Upper lobe of left lung (tissue), 6 donors: ENCODE measurements around the gene CACNB4. TPM values are rescaled to one million over a fixed set of nuclear protein-coding genes. Genes with fewer than 3 reads are reported as not detected.

ENCODE experiments used
- ATAC-seq, 2 donors: fragments of 200-7000 bp; cut with Tn5 transposase; one replicate each; pipeline ENCODE4 v1.9.1; 2022; ENCODE audit warnings: mild to moderate bottlenecking in 2 of 2, moderate library complexity in 2 of 2; ENCODE audit not compliant: low FRiP score in 2 of 2
- DNase-seq, 2 donors: peaks; one replicate each; pipeline ENCODE4 v3.0.0-alpha.2; 2019 to 2020
- H3K27ac ChIP-seq, 4 donors: fragments of 200-600 bp; sonication (generic); one replicate each; pipeline ENCODE4 v1.5.1; 2016 to 2019
- H3K27me3 ChIP-seq, 4 donors: fragments of 200-600 bp; sonication (generic); one replicate each; pipeline ENCODE4 v1.5.1; 2017 to 2019
- H3K36me3 ChIP-seq, 4 donors: fragments of 200-600 bp; sonication (generic); one replicate each; pipeline ENCODE4 v1.5.1; 2016 to 2019
- H3K4me1 ChIP-seq, 4 donors: fragments of 200-600 bp; sonication (generic); one replicate each; pipeline ENCODE4 v1.5.1; 2018 to 2019
- H3K4me3 ChIP-seq, 4 donors: fragments of 200-600 bp; sonication (generic); one replicate each; pipeline ENCODE4 v1.5.1; 2017 to 2019; ENCODE audit warnings: mild to moderate bottlenecking in 2 of 4, moderate library complexity in 1 of 4
- H3K9me3 ChIP-seq, 4 donors: fragments of 200-600 bp; sonication (generic); one replicate each; pipeline ENCODE4 v1.5.1; 2018 to 2019
- EP300 ChIP-seq, 4 donors: sonication (generic); formaldehyde crosslinking; IDR thresholded peaks; one replicate each; pipeline ENCODE4 v1.5.1; 2017; ENCODE audit warnings: antibody characterized with exemption in 4 of 4, control low read depth in 2 of 4
- POLR2A ChIP-seq, 4 donors: fragments of 450-650 bp; IDR thresholded peaks; one replicate each; pipeline ENCODE4 v1.5.1; 2016 to 2017; ENCODE audit warnings: antibody characterized with exemption in 4 of 4, mild to moderate bottlenecking in 2 of 4
- POLR2AphosphoS5 ChIP-seq, 2 donors: sonication (generic); formaldehyde crosslinking; IDR thresholded peaks; one replicate each; pipeline ENCODE4 v1.5.1; 2017; ENCODE audit warnings: antibody characterized with exemption in 2 of 2
- WGBS, 2 donors: methylation state at CpG; one replicate each; pipeline ENCODE4 v1.1.5; 2017 to 2018; 5-methylcytosine and 5-hydroxymethylcytosine counted together
- total RNA-seq, 6 donors: library from RNA; depleted of rRNA in 4 of 6; stranded (reverse); fragments of >200 nt in 4 of 6; gene quantifications; one replicate each; pipeline versions ENCODE4 v1.1.0 to v1.2.1, GENCODE V29; 2016 to 2021
- TF ChIP-seq, protein P1 (sequence below), 6 experiments: fragments of 450-650 bp in 4 of 6; fragments of 200-600 bp in 2 of 6; sonication (generic) in 2 of 6; IDR thresholded peaks; one replicate each; pipeline ENCODE4 v1.5.1; 2016 to 2019; ENCODE audit warnings: antibody characterized with exemption in 6 of 6
- donor health status: DM: no; HTN: no; CAD: no; lungs with moderate emphysema.
- donor health status: DM: no; HTN: yes; CAD: no; lungs with severe emphysema.

CACNB4 gene
- total RNA-seq, 6 donors from 2014 or later, result 7.7 to 21.0 (median 12.8) TPM

DNA sequence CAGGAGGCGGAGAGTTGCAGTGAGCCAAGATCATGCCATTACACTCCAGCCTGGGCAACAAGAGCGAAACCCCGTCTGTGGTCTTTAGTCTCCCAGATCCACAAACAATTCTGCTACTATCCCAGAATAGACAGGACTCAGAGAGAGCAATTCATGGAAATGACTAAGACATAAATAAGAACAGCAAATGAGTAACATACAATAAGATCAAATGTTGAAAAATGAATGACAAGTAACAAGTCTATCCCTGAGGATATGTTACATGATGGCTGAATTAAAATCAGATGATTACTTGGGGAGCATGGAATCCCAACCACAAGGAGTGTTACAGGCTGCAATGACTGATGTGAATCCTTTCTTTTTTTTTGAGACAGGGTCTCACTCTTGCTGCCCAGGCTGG is 280.9 kb downstream of the CACNB4 start:
- H3K27me3 ChIP-seq, result no peaks in the 10 kb centered on the region
- H3K36me3 ChIP-seq, result peaks cover 0 to 18% (median 3%) of the 10 kb centered on the region in 4 donors
- H3K4me1 ChIP-seq, result peaks cover 0 to 8% (median 0%) of the 10 kb centered on the region in 4 donors
- H3K9me3 ChIP-seq, result no peaks in the 10 kb centered on the region
- DNase-seq (no peak), ATAC-seq (no peak)
- 95 to 96% methylated on average over 2 to 3 of the region's 3 CpGs for WGBS, 2 donors
- no peak overlapping the region for H3K4me3 ChIP-seq
- H3K27ac ChIP-seq, result no peak overlapping the region
- TF ChIP-seq, protein P1, sequence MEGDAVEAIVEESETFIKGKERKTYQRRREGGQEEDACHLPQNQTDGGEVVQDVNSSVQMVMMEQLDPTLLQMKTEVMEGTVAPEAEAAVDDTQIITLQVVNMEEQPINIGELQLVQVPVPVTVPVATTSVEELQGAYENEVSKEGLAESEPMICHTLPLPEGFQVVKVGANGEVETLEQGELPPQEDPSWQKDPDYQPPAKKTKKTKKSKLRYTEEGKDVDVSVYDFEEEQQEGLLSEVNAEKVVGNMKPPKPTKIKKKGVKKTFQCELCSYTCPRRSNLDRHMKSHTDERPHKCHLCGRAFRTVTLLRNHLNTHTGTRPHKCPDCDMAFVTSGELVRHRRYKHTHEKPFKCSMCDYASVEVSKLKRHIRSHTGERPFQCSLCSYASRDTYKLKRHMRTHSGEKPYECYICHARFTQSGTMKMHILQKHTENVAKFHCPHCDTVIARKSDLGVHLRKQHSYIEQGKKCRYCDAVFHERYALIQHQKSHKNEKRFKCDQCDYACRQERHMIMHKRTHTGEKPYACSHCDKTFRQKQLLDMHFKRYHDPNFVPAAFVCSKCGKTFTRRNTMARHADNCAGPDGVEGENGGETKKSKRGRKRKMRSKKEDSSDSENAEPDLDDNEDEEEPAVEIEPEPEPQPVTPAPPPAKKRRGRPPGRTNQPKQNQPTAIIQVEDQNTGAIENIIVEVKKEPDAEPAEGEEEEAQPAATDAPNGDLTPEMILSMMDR (IDR thresholded peaks at IDR 0.05), result no peak
- no peak for TF ChIP-seq POLR2A (IDR thresholded peaks at IDR 0.05)
- TF ChIP-seq POLR2AphosphoS5 (IDR thresholded peaks at IDR 0.05), result no peak
- TF ChIP-seq EP300 (IDR thresholded peaks at IDR 0.05), result no peak

DNA sequence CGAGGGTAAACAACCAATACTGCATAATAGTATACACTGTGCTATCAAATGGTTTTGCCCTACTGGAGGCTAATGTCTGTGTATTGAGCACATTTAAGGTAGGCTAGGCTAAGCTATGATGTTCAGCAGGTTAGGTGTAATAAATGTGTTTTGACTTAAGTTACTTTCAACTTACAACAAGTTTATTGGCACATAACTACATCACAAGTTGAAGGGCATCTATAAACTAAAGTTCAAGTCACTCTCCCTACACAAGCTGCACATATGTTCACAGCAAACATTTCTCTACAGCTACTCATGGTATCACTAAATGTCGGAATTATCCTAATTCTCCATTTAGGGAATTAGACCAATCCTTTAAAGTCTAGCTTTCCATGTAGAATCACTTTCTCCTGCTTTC is 282.0 kb downstream of the CACNB4 start:
- ATAC-seq (no peak), DNase-seq (no peak)
- H3K27ac ChIP-seq, result no peak overlapping the region
- no peaks in the 10 kb centered on the region for H3K9me3 ChIP-seq
- no peaks in the 10 kb centered on the region for H3K27me3 ChIP-seq
- no peak overlapping the region for H3K4me3 ChIP-seq
- peaks cover 0 to 6% (median 0%) of the 10 kb centered on the region in 4 donors for H3K4me1 ChIP-seq
- H3K36me3 ChIP-seq, result peaks cover 0 to 29% (median 6%) of the 10 kb centered on the region in 4 donors
- 96 to 100% methylated on average over 2 of the region's 2 CpGs for WGBS, 2 donors
- no peak for TF ChIP-seq POLR2AphosphoS5 (IDR thresholded peaks at IDR 0.05)
- TF ChIP-seq, protein P1 (IDR thresholded peaks at IDR 0.05), result no peak
- no peak for TF ChIP-seq POLR2A (IDR thresholded peaks at IDR 0.05)
- no peak for TF ChIP-seq EP300 (IDR thresholded peaks at IDR 0.05)

DNA sequence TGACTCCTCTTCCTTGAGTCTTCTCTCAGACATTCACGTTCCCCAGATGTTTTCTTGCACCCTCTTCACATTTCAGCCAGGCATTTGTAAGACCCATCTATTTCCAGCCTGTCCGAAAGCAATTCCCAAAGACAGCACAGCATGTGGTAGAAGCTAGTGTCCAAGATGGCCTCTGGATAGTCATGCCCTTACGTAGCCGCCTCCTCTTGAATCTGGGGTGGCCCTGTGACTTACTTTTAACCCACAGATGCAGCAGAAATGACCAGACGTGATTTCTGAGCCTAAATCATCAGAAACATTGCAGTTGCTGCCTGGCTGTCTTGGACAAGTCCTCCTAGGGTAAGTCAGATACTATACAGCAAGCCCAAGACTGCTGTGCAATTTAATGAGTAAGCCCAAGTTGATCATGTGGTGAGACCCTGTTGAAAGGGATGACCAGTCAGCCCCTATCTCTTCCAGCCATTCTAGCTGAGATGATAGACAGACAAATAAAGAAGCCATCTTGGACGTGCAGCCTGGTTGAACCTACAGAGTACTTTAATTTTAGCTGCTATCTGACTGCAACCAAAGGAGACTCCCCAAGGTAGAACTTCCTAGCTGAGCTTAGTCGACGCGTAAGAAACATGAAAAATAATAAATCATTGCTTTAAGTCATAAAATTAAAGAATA is 282.9 kb downstream of the CACNB4 start:
- H3K36me3 ChIP-seq, result peaks cover 0 to 38% (median 9%) of the 10 kb centered on the region in 4 donors
- no peaks in the 10 kb centered on the region for H3K27me3 ChIP-seq
- 91 to 97% methylated on average over 9 of the region's 9 CpGs for WGBS, 2 donors
- ATAC-seq, result no peak
- no peak overlapping the region for H3K27ac ChIP-seq
- no peak overlapping the region for H3K4me3 ChIP-seq
- TF ChIP-seq POLR2AphosphoS5 (IDR thresholded peaks at IDR 0.05) (no peak), POLR2A (IDR thresholded peaks at IDR 0.05) (no peak), EP300 (IDR thresholded peaks at IDR 0.05) (no peak)
- TF ChIP-seq, protein P1 (IDR thresholded peaks at IDR 0.05), result no peak
- DNase-seq, result no peak
- H3K9me3 ChIP-seq, result no peaks in the 10 kb centered on the region
- peaks cover 0 to 6% (median 0%) of the 10 kb centered on the region in 4 donors for H3K4me1 ChIP-seq

DNA sequence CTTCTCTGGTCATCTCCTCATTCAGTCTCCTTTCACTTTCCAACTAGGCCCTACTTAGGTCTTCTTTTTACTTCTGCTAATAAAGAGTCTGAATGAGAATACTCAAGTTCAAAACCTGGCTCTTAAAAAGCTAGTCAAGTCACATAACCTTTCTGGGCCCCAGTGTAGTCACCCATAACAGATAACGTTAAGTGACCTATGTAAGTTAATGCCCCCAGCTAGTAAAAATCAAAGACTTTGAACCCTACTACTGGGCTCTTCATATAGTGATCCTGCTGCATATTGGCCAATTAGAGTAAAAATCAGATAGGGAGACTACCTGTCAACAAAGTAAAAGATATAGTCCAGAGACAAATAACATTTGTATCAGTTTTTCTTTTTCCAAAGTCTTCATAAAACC is 288.4 kb downstream of the CACNB4 start:
- Histone ChIP-seq H3K4me1 (peaks cover 0 to 10% (median 5%) of the 10 kb centered on the region in 4 donors), H3K9me3 (no peaks in the 10 kb centered on the region), H3K27me3 (no peaks in the 10 kb centered on the region), H3K36me3 (peaks cover 0 to 60% (median 17%) of the 10 kb centered on the region in 4 donors), H3K27ac (no peak overlapping the region), H3K4me3 (no peak overlapping the region)
- ATAC-seq (no peak), DNase-seq (no peak)
- 96 to 100% methylated on average over 1 of the region's 1 CpG for WGBS, 2 donors
- TF ChIP-seq EP300 (IDR thresholded peaks at IDR 0.05), result no peak
- TF ChIP-seq, protein P1 (IDR thresholded peaks at IDR 0.05), result no peak
- TF ChIP-seq POLR2A (IDR thresholded peaks at IDR 0.05), result no peak
- TF ChIP-seq POLR2AphosphoS5 (IDR thresholded peaks at IDR 0.05), result no peak

DNA sequence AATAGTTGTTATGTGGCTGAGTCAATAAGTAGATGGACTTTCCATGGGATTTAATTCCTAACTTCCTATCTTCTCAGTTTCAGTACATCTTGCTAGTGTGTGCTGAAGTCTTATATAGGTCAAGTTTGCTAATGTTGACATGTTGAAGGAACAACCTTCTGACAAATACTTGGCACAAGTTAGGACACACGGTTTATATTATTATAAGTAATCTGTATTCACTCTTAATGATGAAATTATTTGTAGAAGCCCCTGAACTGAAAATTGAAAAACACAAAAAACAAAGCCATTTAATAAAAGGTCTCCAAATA is 289.8 kb downstream of the CACNB4 start:
- ATAC-seq, result no peak
- Histone ChIP-seq H3K4me1 (peaks cover 0 to 10% (median 5%) of the 10 kb centered on the region in 4 donors), H3K9me3 (no peaks in the 10 kb centered on the region), H3K27me3 (no peaks in the 10 kb centered on the region), H3K4me3 (no peak overlapping the region), H3K27ac (no peak overlapping the region), H3K36me3 (peaks cover 4 to 66% (median 20%) of the 10 kb centered on the region in 4 donors)
- WGBS, 2 donors, result 41 to 47% methylated on average over 1 of the region's 1 CpG
- DNase-seq, result no peak
- TF ChIP-seq POLR2AphosphoS5 (IDR thresholded peaks at IDR 0.05), result no peak
- no peak for TF ChIP-seq POLR2A (IDR thresholded peaks at IDR 0.05)
- TF ChIP-seq EP300 (IDR thresholded peaks at IDR 0.05), result no peak
- TF ChIP-seq, protein P1 (IDR thresholded peaks at IDR 0.05), result no peak
